ENCODE data around the gene SOX4. TPM values are rescaled to one million over a fixed set of nuclear protein-coding genes. Genes with fewer than 3 reads are reported as not detected.

Gene SOX4
- total and polyA plus RNA-seq, 2 experiments from 2014 or later = 164 to 235 TPM

- Histone ChIP-seq H3K4me1 (ENCODE audit: insufficient read depth) (peaks cover 8% of the 10 kb centered on the region), H3K36me3 (ENCODE audit: insufficient read depth) (no peaks in the 10 kb centered on the region), H3K79me2 (replicated peaks; ENCODE audit: insufficient read depth) (no peaks in the 10 kb centered on the region), H3K27me3 (ENCODE audit: insufficient read depth) (no peaks in the 10 kb centered on the region), H2AFZ (no peak overlapping the region), H3F3A (replicated peaks; ENCODE audit: low read depth) (0 out of 2 replicates have a peak, but pooled peaks cover 4% of the 10 kb centered on the region), H3K27ac (ENCODE audit: low read depth) (no peak overlapping the region), H4K20me1 (replicated peaks; ENCODE audit: insufficient read depth) (no peaks in the 10 kb centered on the region), H3K4me2 (no peak overlapping the region), H3K4me3 (no peak overlapping the region), H3K9me2 (ENCODE audit: insufficient read depth) (0 out of 2 replicates have a peak, but pooled peaks cover 8% of the 10 kb centered on the region)
- peaks cover 5% of the 10 kb centered on the region for H3K36me3 Mint-ChIP-seq (ENCODE audit: low read depth)
- no peak overlapping the region for H3K27ac Mint-ChIP-seq
- H3K4me3 Mint-ChIP-seq = no peak overlapping the region
- TF ChIP-seq ZNF462 (CRISPR knock-in tag; IDR thresholded peaks at IDR 0.05) (no peak), ZNF114 (CRISPR knock-in tag; IDR thresholded peaks at IDR 0.05) (no peak), ZNF331 (CRISPR knock-in tag; IDR thresholded peaks at IDR 0.05; ENCODE audit: low read depth) (no peak), STAT1 (IDR thresholded peaks at IDR 0.05; ENCODE audit: unreplicated experiment) (no peak), POLR2AphosphoS5 (IDR thresholded peaks at IDR 0.05; ENCODE audit: low read depth) (no peak), NANOG (IDR thresholded peaks at IDR 0.05; ENCODE audit: borderline replicate concordance) (no peak), CREB1 (CRISPR knock-in tag; IDR thresholded peaks at IDR 0.05; ENCODE audit: low read depth) (no peak), EZH2 (IDR thresholded peaks at IDR 0.05; ENCODE audit: low read depth, unreplicated experiment) (no peak), EZH2phosphoT487 (IDR thresholded peaks at IDR 0.05; ENCODE audit: unreplicated experiment) (no peak), JUNB (IDR thresholded peaks at IDR 0.05; ENCODE audit: unreplicated experiment) (no peak)
- TF ChIP-seq, protein P1, sequence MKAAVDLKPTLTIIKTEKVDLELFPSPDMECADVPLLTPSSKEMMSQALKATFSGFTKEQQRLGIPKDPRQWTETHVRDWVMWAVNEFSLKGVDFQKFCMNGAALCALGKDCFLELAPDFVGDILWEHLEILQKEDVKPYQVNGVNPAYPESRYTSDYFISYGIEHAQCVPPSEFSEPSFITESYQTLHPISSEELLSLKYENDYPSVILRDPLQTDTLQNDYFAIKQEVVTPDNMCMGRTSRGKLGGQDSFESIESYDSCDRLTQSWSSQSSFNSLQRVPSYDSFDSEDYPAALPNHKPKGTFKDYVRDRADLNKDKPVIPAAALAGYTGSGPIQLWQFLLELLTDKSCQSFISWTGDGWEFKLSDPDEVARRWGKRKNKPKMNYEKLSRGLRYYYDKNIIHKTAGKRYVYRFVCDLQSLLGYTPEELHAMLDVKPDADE (IDR thresholded peaks at IDR 0.05) = no peak
- TF ChIP-seq, protein P2, sequence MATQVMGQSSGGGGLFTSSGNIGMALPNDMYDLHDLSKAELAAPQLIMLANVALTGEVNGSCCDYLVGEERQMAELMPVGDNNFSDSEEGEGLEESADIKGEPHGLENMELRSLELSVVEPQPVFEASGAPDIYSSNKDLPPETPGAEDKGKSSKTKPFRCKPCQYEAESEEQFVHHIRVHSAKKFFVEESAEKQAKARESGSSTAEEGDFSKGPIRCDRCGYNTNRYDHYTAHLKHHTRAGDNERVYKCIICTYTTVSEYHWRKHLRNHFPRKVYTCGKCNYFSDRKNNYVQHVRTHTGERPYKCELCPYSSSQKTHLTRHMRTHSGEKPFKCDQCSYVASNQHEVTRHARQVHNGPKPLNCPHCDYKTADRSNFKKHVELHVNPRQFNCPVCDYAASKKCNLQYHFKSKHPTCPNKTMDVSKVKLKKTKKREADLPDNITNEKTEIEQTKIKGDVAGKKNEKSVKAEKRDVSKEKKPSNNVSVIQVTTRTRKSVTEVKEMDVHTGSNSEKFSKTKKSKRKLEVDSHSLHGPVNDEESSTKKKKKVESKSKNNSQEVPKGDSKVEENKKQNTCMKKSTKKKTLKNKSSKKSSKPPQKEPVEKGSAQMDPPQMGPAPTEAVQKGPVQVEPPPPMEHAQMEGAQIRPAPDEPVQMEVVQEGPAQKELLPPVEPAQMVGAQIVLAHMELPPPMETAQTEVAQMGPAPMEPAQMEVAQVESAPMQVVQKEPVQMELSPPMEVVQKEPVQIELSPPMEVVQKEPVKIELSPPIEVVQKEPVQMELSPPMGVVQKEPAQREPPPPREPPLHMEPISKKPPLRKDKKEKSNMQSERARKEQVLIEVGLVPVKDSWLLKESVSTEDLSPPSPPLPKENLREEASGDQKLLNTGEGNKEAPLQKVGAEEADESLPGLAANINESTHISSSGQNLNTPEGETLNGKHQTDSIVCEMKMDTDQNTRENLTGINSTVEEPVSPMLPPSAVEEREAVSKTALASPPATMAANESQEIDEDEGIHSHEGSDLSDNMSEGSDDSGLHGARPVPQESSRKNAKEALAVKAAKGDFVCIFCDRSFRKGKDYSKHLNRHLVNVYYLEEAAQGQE (IDR thresholded peaks at IDR 0.05; ENCODE audit: unreplicated experiment) = no peak
- TF ChIP-seq, protein P3, sequence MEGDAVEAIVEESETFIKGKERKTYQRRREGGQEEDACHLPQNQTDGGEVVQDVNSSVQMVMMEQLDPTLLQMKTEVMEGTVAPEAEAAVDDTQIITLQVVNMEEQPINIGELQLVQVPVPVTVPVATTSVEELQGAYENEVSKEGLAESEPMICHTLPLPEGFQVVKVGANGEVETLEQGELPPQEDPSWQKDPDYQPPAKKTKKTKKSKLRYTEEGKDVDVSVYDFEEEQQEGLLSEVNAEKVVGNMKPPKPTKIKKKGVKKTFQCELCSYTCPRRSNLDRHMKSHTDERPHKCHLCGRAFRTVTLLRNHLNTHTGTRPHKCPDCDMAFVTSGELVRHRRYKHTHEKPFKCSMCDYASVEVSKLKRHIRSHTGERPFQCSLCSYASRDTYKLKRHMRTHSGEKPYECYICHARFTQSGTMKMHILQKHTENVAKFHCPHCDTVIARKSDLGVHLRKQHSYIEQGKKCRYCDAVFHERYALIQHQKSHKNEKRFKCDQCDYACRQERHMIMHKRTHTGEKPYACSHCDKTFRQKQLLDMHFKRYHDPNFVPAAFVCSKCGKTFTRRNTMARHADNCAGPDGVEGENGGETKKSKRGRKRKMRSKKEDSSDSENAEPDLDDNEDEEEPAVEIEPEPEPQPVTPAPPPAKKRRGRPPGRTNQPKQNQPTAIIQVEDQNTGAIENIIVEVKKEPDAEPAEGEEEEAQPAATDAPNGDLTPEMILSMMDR (conservative IDR thresholded peaks at IDR 0.05; ENCODE audit: low read depth in 2 of 2) = no peak
- H3K4me1 Mint-ChIP-seq = peaks cover 5% of the 10 kb centered on the region
- peaks cover under 1% of the 10 kb centered on the region for H3K27me3 Mint-ChIP-seq (ENCODE audit: insufficient read depth, low read depth, poor library complexity)
- ATAC-seq (no peak), DNase-seq (ENCODE audit: low spot score) (no peak)
- peaks cover 8% of the 10 kb centered on the region; the same call in 2 of the 3 replicates for H3K9me3 Mint-ChIP-seq
Observed at GRCh38 chr6:21556968-21557721, 36.4 kb upstream of the SOX4 start.

Data from GM23338 (cell line).